Sigmoid colon (tissue), 4 donors: ENCODE measurements around the gene TBC1D13.

Experiments
- CTCF ChIP-seq, 4 experiments: fragments of 450-650 bp in 3 of 4; fragments of 200-600 bp in 1 of 4; IDR thresholded peaks; one replicate each; pipeline ENCODE4 v1.5.1; 2016 to 2019; ENCODE audit warnings: antibody characterized with exemption in 4 of 4, mild to moderate bottlenecking in 3 of 4, moderate library complexity in 2 of 4
- EP300 ChIP-seq, 4 donors: sonication (generic); formaldehyde crosslinking; IDR thresholded peaks; one replicate each; pipeline ENCODE4 v1.6.1; 2017; ENCODE audit warnings: antibody characterized with exemption in 4 of 4
- POLR2A ChIP-seq, 2 donors: fragments of 450-650 bp; IDR thresholded peaks; one replicate each; pipeline ENCODE4 v1.6.1; 2016; ENCODE audit warnings: antibody characterized with exemption in 2 of 2, mild to moderate bottlenecking in 2 of 2, moderate library complexity in 2 of 2
- POLR2AphosphoS5 ChIP-seq, 4 donors: sonication (generic); formaldehyde crosslinking; IDR thresholded peaks; one replicate each; pipeline ENCODE4 v1.6.1; 2017; ENCODE audit warnings: antibody characterized with exemption in 4 of 4

GRCh38 chr9:128838338-128838737, 51.3 kb downstream of the TBC1D13 start:
- TF ChIP-seq CTCF (IDR thresholded peaks at IDR 0.05): no peak
- no peak for TF ChIP-seq POLR2AphosphoS5 (IDR thresholded peaks at IDR 0.05)
- TF ChIP-seq POLR2A (IDR thresholded peaks at IDR 0.05): no peak
- no peak for TF ChIP-seq EP300 (IDR thresholded peaks at IDR 0.05)
